NCI-H2081 treated with DMSO at 0.1 percent for 48 hours (cell line): ENCODE results near the gene APOBEC3C.
"Not testable (repeated sequence)": the region's sequence is repeated elsewhere in the genome, so short reads cannot be mapped to it uniquely, and the experiment has no call there.

ENCODE experiments used
- DNase-seq: peaks from one replicate; lab custom pipeline; 2025; lab: John Stamatoyannopoulos, UW

APOBEC3C gene

GRCh38 chr22:39021552-39022250 lies 7.6 kb downstream of the APOBEC3C start:
- DNase-seq = no peak

GRCh38 chr22:39024519-39025308 lies 10.7 kb downstream of the APOBEC3C start:
- no peak for DNase-seq

- no peak for DNase-seq
Observed at GRCh38 chr22:39026509-39027150, 12.6 kb downstream of the APOBEC3C start.

- no peak for DNase-seq
Observed at GRCh38 chr22:39027717-39028116, 13.7 kb downstream of the APOBEC3C start.

- DNase-seq = no peak
Observed at GRCh38 chr22:39028281-39028680, 14.2 kb downstream of the APOBEC3C start.

GRCh38 chr22:39029227-39029626 lies 15.2 kb downstream of the APOBEC3C start:
- no peak for DNase-seq

GRCh38 chr22:39030705-39031104 lies 16.6 kb downstream of the APOBEC3C start:
- DNase-seq = no peak

- DNase-seq = not testable (repeated sequence)
Observed at GRCh38 chr22:39031434-39032295, 17.6 kb downstream of the APOBEC3C start.

GRCh38 chr22:39037071-39037470 lies 23.0 kb downstream of the APOBEC3C start:
- not testable (repeated sequence) for DNase-seq

GRCh38 chr22:39039306-39040126 lies 25.5 kb downstream of the APOBEC3C start:
- no peak for DNase-seq

GRCh38 chr22:39040155-39040537 lies 26.1 kb downstream of the APOBEC3C start:
- not testable (repeated sequence) for DNase-seq

- not testable (repeated sequence) for DNase-seq
Observed at GRCh38 chr22:39040538-39041296, 26.7 kb downstream of the APOBEC3C start, which contains the start of gene APOBEC3F. TSS of gene APOBEC3F (plus strand) at chr22:39040864. CDS start at chr22:39040961, 97 bp downstream.

- no peak for DNase-seq
Observed at GRCh38 chr22:39041908-39042307, 27.9 kb downstream of the APOBEC3C start.

GRCh38 chr22:39043063-39043462 lies 29.0 kb downstream of the APOBEC3C start:
- not testable (repeated sequence) for DNase-seq

- not testable (repeated sequence) for DNase-seq
Observed at GRCh38 chr22:39045136-39045535, 31.1 kb downstream of the APOBEC3C start.

GRCh38 chr22:39049486-39049885 lies 35.4 kb downstream of the APOBEC3C start:
- not testable (repeated sequence) for DNase-seq

- not testable (repeated sequence) for DNase-seq
Observed at GRCh38 chr22:39051844-39052495, 37.9 kb downstream of the APOBEC3C start.

- DNase-seq = no peak
Observed at GRCh38 chr22:39055658-39056057, 41.6 kb downstream of the APOBEC3C start.

- DNase-seq = not testable (repeated sequence)
Observed at GRCh38 chr22:39061290-39061689, 47.2 kb downstream of the APOBEC3C start.
